Measurements from ENCODE around the gene NDUFAF3. TPM values are rescaled to one million over a fixed set of nuclear protein-coding genes. Genes with fewer than 3 reads are reported as not detected.

The NDUFAF3 gene
- polyA plus RNA-seq, 4 donors: 65.7 to 82.2 (median 71.2) TPM

DNA sequence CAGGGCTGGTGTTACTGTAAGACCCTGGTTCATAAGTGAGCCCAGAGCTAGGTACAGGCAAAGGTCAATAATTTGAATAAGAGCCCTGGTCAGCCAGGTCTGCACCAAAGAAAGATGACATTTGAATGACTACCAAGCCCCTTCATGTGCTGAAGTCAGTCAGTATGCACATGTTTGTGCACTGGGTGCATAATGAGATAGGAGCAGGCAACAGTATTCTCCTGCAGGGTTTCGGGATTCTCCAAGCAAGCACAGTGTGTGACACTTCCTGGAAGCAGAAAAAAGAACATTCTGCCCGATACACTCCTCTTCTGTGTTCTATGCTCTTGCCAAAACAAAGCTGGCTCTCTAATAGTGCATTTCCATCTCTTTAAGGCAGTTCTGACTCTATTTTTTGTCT, 12.7 kb downstream of the NDUFAF3 start:
- DNase-seq (ENCODE audit: low read depth in 4 of 4, low spot score in 3 of 4): no peak

DNA sequence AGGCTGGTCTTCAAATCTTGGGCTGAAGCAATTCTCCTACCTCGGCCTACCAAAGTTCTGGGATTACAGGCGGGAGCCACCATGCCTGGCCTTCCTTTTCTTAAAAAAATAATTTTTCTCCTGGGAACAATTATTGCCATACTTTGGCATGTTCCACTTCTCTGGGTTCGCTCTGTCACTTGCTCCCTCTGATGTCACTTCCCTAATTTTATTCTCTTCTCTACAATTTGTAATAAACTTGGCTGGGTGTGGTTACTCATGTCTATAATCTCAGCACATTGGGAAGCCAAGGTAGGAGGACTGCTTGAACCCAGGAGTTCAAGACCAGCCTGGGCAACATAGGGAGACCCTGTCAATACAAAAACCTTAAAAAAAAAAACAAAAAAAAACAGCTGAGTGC, 13.4 kb downstream of the NDUFAF3 start:
- DNase-seq (ENCODE audit: low read depth in 4 of 4, low spot score in 3 of 4): no peak

DNA sequence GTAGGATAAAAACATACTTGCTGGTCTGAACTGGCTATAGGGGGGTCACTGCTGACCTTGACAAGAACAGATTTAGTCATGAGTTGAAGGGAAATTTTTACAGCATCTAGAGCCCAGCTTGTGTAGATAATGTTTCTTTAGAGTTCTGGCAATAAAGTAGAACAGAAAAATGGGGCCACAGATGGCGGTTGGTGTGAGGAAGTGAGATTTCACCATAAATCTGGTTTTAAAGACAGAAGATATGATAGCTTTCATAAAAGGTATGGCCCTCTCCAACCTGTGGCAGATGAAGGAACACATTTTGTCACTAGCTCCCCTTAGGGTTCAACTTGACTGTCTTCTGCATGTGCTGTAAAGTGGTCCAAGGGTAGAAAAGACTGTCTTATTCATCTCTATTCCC, 31.6 kb downstream of the NDUFAF3 start:
- no peak for DNase-seq (ENCODE audit: low read depth in 4 of 4, low spot score in 3 of 4)

DNA sequence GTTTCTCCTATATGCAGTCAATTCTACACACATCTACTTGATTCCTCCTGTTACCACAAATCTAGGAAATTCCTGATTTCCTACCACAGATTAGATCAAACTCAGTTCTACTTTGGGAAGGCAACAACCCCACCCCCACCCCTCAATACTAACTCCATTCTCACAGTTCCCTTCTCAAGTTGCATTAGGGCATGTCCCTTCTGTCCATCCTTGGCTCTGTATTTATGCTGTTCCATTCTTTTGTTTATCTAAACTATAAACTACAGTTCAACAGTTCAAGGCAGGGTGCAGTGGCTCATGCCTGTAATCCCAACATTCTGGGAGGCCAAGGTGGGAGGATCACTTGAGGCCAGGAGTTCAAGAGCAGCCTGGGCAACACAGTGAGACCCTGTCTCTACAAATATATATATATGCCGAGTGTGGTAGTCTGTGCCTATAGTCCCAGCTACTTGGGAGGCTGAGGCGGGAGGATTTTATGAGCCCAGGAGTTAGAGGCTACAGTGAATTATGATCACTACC, 32.5 kb downstream of the NDUFAF3 start:
- no peak for DNase-seq (ENCODE audit: low read depth in 4 of 4, low spot score in 3 of 4)

- DNase-seq (ENCODE audit: low read depth in 4 of 4, low spot score in 3 of 4): no peak
Measured at GRCh38 chr3:49057268-49057667, 35.3 kb downstream of the NDUFAF3 start.

DNA sequence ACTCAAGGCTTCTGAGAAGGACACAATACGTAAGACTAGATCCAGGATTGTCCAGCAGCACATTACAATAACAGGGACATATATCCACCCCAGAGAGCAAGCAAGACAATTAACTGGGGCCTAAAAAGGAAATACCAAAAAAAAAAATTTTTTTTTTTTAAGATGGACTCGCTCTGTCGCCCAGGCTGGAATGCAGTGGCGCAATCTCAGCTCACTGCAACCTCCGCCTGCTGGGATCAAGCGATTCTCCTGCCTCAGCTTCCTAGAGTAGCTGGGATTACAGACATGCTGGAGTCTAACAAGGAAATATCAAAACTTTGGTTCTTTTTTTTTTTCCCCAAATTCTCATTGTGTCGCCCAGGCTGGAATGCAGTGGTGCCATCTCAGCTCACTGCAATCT, 36.1 kb downstream of the NDUFAF3 start:
- DNase-seq (ENCODE audit: low read depth in 4 of 4, low spot score in 3 of 4): no peak

Other genes starting within 250 kb of the NDUFAF3 start
- gene PRKAR2A, start 174.2 kb upstream of the NDUFAF3 start, polyA plus RNA-seq (ENCODE audit: insufficient read length in 4 of 4): 10 to 100 TPM; 38.5 to 46.2 (median 43.8) TPM
- 10 to 100 TPM; 17.9 to 20.6 (median 19.1) TPM for gene SLC25A20, start 123.2 kb upstream of the NDUFAF3 start, polyA plus RNA-seq (ENCODE audit: insufficient read length in 4 of 4)
- gene ARIH2, start 103.3 kb upstream of the NDUFAF3 start, polyA plus RNA-seq (ENCODE audit: insufficient read length in 4 of 4): 10 to 100 TPM; 61.8 to 78.2 (median 68.3) TPM
- gene P4HTM, start 31.9 kb upstream of the NDUFAF3 start, polyA plus RNA-seq (ENCODE audit: insufficient read length in 4 of 4): 10 to 100 TPM; 38.2 to 56.2 (median 41.4) TPM
- gene WDR6, start 14.7 kb upstream of the NDUFAF3 start, polyA plus RNA-seq (ENCODE audit: insufficient read length in 4 of 4): 100 to 1,000 TPM; 180 to 201 (median 191) TPM
- gene DALRD3, start 3.5 kb upstream of the NDUFAF3 start, polyA plus RNA-seq (ENCODE audit: insufficient read length in 4 of 4): 10 to 100 TPM; 68.5 to 79.5 (median 71.9) TPM
- gene IMPDH2, start 7.3 kb downstream of the NDUFAF3 start, polyA plus RNA-seq (ENCODE audit: insufficient read length in 4 of 4): 100 to 1,000 TPM; 206 to 230 (median 208) TPM
- gene QRICH1, start 72.0 kb downstream of the NDUFAF3 start, polyA plus RNA-seq (ENCODE audit: insufficient read length in 4 of 4): 10 to 100 TPM; 76.8 to 90.3 (median 89.5) TPM
- gene QARS1, start 82.6 kb downstream of the NDUFAF3 start, polyA plus RNA-seq (ENCODE audit: insufficient read length in 4 of 4): 100 to 1,000 TPM; 275 to 317 (median 282) TPM
- gene USP19, start 98.7 kb downstream of the NDUFAF3 start, polyA plus RNA-seq (ENCODE audit: insufficient read length in 4 of 4): 10 to 100 TPM; 50.2 to 63.5 (median 57.6) TPM
- gene LAMB2, start 110.9 kb downstream of the NDUFAF3 start, polyA plus RNA-seq (ENCODE audit: insufficient read length in 4 of 4): 100 to 1,000 TPM; 359 to 408 (median 390) TPM
- gene CCDC71, start 144.2 kb downstream of the NDUFAF3 start, polyA plus RNA-seq (ENCODE audit: insufficient read length in 4 of 4): 10 to 100 TPM; 23.3 to 28.8 (median 27.0) TPM
- 10 to 100 TPM; 41.8 to 46.1 (median 43.8) TPM for gene KLHDC8B, start 149.5 kb downstream of the NDUFAF3 start, polyA plus RNA-seq (ENCODE audit: insufficient read length in 4 of 4)

Measured in right renal pelvis (tissue), 4 donors.